IMR-90 (cell line): Measurements from ENCODE around the gene GLIS1. TPM values are rescaled to one million over a fixed set of nuclear protein-coding genes. Genes with fewer than 3 reads are reported as not detected.

Source experiments
- ATAC-seq: fragments of 200-7000 bp; cut with Tn5 transposase; 2 replicates; pipeline ENCODE4 v1.9.1; 2020; ENCODE audit warnings: low read depth, mild to moderate bottlenecking, moderate library complexity
- BruUV-seq: library from RNA; stranded (reverse); fragments of 400-500 nt; replicated peaks from 2 replicates; lab custom pipeline; 2021; lab: Mats Ljungman, UMichigan
- CTCF ChIA-PET: fragments of 300-600 bp; formaldehyde crosslinking; extraction: SDS; loops from one replicate; lab custom pipeline; 2021; ENCODE audit warnings: antibody characterized with exemption; lab: Yijun Ruan, JAX
- POLR2A ChIA-PET: fragments of 300-600 bp; sonication (Branson Sonifier 250); formaldehyde crosslinking; loops from one replicate; lab custom pipeline; 2022; ENCODE audit warnings: antibody characterized with exemption; ENCODE audit not compliant: unreplicated experiment; lab: Charles Lee
- DNase-seq: peaks from one replicate; pipeline ENCODE4 v3.0.0; 2013
- H2AFZ ChIP-seq: replicated peaks from 2 replicates; pipeline ENCODE3; 2013; ENCODE audit warnings: low read length, mild to moderate bottlenecking; ENCODE audit not compliant: poor library complexity
- H2AK5ac ChIP-seq: 2 replicates; pipeline ENCODE4 v1.6.1; 2013; ENCODE audit warnings: low read depth, low read length, inconsistent platforms
- H2AK9ac ChIP-seq: replicated peaks from 2 replicates; pipeline ENCODE3; 2013; ENCODE audit warnings: mild to moderate bottlenecking, low read depth, low read length, moderate library complexity; ENCODE audit not compliant: poor library complexity
- H2BK120ac ChIP-seq: 2 replicates; pipeline ENCODE4 v1.6.1; 2013; ENCODE audit warnings: low read depth, low read length, inconsistent platforms
- H2BK15ac ChIP-seq: 3 replicates; pipeline ENCODE4 v1.6.1; 2013; ENCODE audit warnings: low read depth, low read length, inconsistent platforms
- H2BK20ac ChIP-seq: 2 replicates; pipeline ENCODE4 v1.6.1; 2013; ENCODE audit warnings: low read depth, mild to moderate bottlenecking, inconsistent platforms, low read length, moderate library complexity
- H2BK5ac ChIP-seq: 2 replicates; pipeline ENCODE4 v1.6.1; 2013; ENCODE audit warnings: mild to moderate bottlenecking, low read depth, low read length, inconsistent platforms; ENCODE audit not compliant: poor library complexity, severe bottlenecking
- H3K14ac ChIP-seq: replicated peaks from 2 replicates; pipeline ENCODE4 v1.6.1; 2013; ENCODE audit warnings: low read depth, low read length, inconsistent platforms
- H3K18ac ChIP-seq: 2 replicates; pipeline ENCODE4 v1.6.1; 2013; ENCODE audit warnings: low read depth, low read length, control low read depth
- H3K23ac ChIP-seq: 2 replicates; pipeline ENCODE4 v1.6.1; 2013; ENCODE audit warnings: low read depth, low read length, inconsistent platforms
- H3K27ac ChIP-seq: 2 replicates; pipeline ENCODE4 v1.5.1; 2013; ENCODE audit warnings: mild to moderate bottlenecking, control low read depth, low read length; ENCODE audit not compliant: insufficient read depth
- H3K27me3 ChIP-seq: 2 replicates; pipeline ENCODE4 v1.6.1; 2013; ENCODE audit warnings: low read length; ENCODE audit not compliant: control insufficient read depth, insufficient read depth
- H3K36me3 ChIP-seq: 2 replicates; pipeline ENCODE4 v1.6.1; 2013; ENCODE audit warnings: low read length, mixed read lengths; ENCODE audit not compliant: control insufficient read depth, insufficient read depth
- H3K4ac ChIP-seq: 2 replicates; pipeline ENCODE4 v1.6.1; 2013; ENCODE audit warnings: low read depth, low read length, inconsistent platforms
- H3K4me1 ChIP-seq: 2 replicates; pipeline ENCODE4 v1.6.1; 2013; ENCODE audit warnings: low read length, mixed read lengths; ENCODE audit not compliant: control insufficient read depth, insufficient read depth
- H3K4me2 ChIP-seq: 2 replicates; pipeline ENCODE4 v1.6.1; 2013; ENCODE audit warnings: low read depth, mild to moderate bottlenecking, control low read depth, low read length, moderate library complexity
- H3K4me3 ChIP-seq: 2 replicates; pipeline ENCODE4 v1.5.1; 2013; ENCODE audit warnings: low read depth, mild to moderate bottlenecking, control low read depth, low read length, moderate library complexity; ENCODE audit not compliant: insufficient read depth
- H3K56ac ChIP-seq: 2 replicates; pipeline ENCODE4 v1.6.1; 2013; ENCODE audit warnings: low read length, inconsistent platforms; ENCODE audit not compliant: insufficient read depth; ENCODE audit errors: extremely low read depth
- H3K79me1 ChIP-seq, 2 experiments: 2 replicates each; pipeline ENCODE4 v1.6.1; 2013; ENCODE audit warnings: low read length in 2 of 2, inconsistent platforms in 1 of 2, low read depth in 1 of 2
- H3K9ac ChIP-seq: 2 replicates; pipeline ENCODE4 v1.6.1; 2013; ENCODE audit warnings: low read depth, low read length, control low read depth
- H3K9me1 ChIP-seq: 2 replicates; pipeline ENCODE4 v1.6.1; 2013; ENCODE audit warnings: low read length, inconsistent platforms; ENCODE audit not compliant: insufficient read depth
- H3K9me3 ChIP-seq: 2 replicates; pipeline ENCODE4 v1.6.1; 2013; ENCODE audit warnings: low read length; ENCODE audit not compliant: control insufficient read depth, insufficient read depth
- H4K20me1 ChIP-seq: 2 replicates; pipeline ENCODE4 v1.6.1; 2013; ENCODE audit warnings: low read length, inconsistent platforms; ENCODE audit not compliant: insufficient read depth
- H4K5ac ChIP-seq: 2 replicates; pipeline ENCODE4 v1.6.1; 2013; ENCODE audit warnings: mild to moderate bottlenecking, low read depth, low read length, control low read depth
- H4K8ac ChIP-seq, 2 experiments: 2 replicates each; pipeline ENCODE4 v1.6.1; 2013; ENCODE audit warnings: low read depth in 2 of 2, low read length in 2 of 2, control low read depth in 1 of 2, inconsistent platforms in 1 of 2
- H4K91ac ChIP-seq: 2 replicates; pipeline ENCODE4 v1.6.1; 2013; ENCODE audit warnings: low read depth, low read length, inconsistent platforms; ENCODE audit not compliant: insufficient read depth
- CHD1 ChIP-seq: IDR thresholded peaks from 2 replicates; pipeline ENCODE4 v1.6.1; 2012; ENCODE audit warnings: low read depth, low read length, improper control_type of control experiment
- POLR2A ChIP-seq: IDR thresholded peaks from 2 replicates; pipeline ENCODE4 v1.6.1; 2012; ENCODE audit warnings: mild to moderate bottlenecking, low read depth, low read length
- WGBS, 2 experiments: methylation state at CpG; one replicate each; pipeline versions ENCODE4 v1.1.5 to v1.1.7; 2013; ENCODE audit warnings: missing lambda C conversion rate in 2 of 2; ENCODE audit not compliant: insufficient read length in 1 of 2; ENCODE audit errors: extremely low coverage in 2 of 2; 5-methylcytosine and 5-hydroxymethylcytosine counted together
- dilution Hi-C: fragments of 300-500 bp; cut with HindIII; formaldehyde crosslinking; loops from one replicate; pipeline ENCODE4 v1.14.3; 2018; ENCODE audit warnings: low sequenced_read_pairs; ENCODE audit not compliant: unreplicated experiment
- in situ Hi-C: fragments of 300-500 bp; cut with MboI; formaldehyde crosslinking; loops from 3 replicates; pipeline ENCODE4 v1.14.3; 2019; ENCODE audit warnings: low sequenced_read_pairs, inconsistent platforms, mixed read lengths
- intact Hi-C: fragments of 100-400 bp; cut with micrococcal nuclease; formaldehyde crosslinking; loops from 2 replicates; pipeline ENCODE4 v1.10.0; 2022
- polyA plus RNA-seq, 3 experiments: library from polyadenylated mRNA; depleted of rRNA; stranded (reverse); fragments of >200 nt; gene quantifications; 2 replicates each; pipeline ENCODE4 v1.2.3, GENCODE V29; 2012; ENCODE audit warnings: low replicate concordance in 1 of 3
- total RNA-seq: library from RNA; depleted of rRNA; stranded (reverse); fragments of >200 nt; gene quantifications from 2 replicates; pipeline ENCODE4 v1.2.3, GENCODE V29; 2012

The GLIS1 gene
- total and polyA plus RNA-seq, 2 of the 4 experiments (the other 2 are of a cell fraction): 0.18 to 2.3 TPM

DNA sequence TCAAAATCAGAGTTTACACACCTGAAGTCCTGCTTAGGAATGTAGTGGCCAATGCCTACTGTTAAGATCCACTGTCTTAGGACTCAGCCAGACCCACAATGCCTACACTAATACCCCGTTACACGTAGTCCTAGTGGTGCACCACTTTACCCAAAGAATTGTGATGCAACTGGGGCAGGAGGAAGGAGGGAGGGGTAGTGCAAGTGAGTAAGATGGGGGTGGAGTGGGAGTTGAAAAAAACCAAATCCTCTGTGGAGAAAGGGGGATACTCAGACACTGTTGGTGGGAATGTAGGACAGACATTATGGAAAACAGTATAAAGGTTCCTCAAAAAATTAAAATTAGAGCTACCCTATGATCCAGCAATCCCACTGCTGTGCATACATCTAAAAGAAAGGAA is 19.5 kb downstream of the GLIS1 start:
- POLR2A ChIA-PET: no interaction called here
- H3K56ac ChIP-seq: no peak overlapping the region
- H4K8ac ChIP-seq: no peak overlapping the region
- ATAC-seq (no peak), DNase-seq (no peak)
- CTCF ChIA-PET: no interaction called here
- BruUV-seq: no TSS peak
- no peak overlapping the region for H2AK9ac ChIP-seq
- H4K20me1 ChIP-seq: peaks cover 11% of the 10 kb centered on the region; the same call in 1 of the 2 replicates
- no peak overlapping the region for H4K91ac ChIP-seq
- in situ Hi-C loops (no loop called here), intact Hi-C loops (no loop called here), dilution Hi-C loops (no loop called here)
- H3K9ac ChIP-seq: no peak overlapping the region
- no peak overlapping the region for H3K18ac ChIP-seq
- no peak overlapping the region for H2BK20ac ChIP-seq
- no peak overlapping the region for H3K23ac ChIP-seq
- no CpG with 5 or more reads among the region's 2 CpGs for WGBS, 2 experiments
- no peaks in the 10 kb centered on the region for H3K9me3 ChIP-seq
- H2BK5ac ChIP-seq: no peak overlapping the region
- H3K4me2 ChIP-seq: no peak overlapping the region
- peaks cover 2% of the 10 kb centered on the region; the same call in 1 of the 2 replicates for H3K4me1 ChIP-seq
- H2BK15ac ChIP-seq: no peak overlapping the region
- peaks cover 11% of the 10 kb centered on the region for H3K9me1 ChIP-seq
- H3K36me3 ChIP-seq: no peaks in the 10 kb centered on the region
- H2AK5ac ChIP-seq: no peak overlapping the region
- no peak overlapping the region for H2BK120ac ChIP-seq
- no peak overlapping the region for H3K27ac ChIP-seq
- H3K4me3 ChIP-seq: no peak overlapping the region
- H4K5ac ChIP-seq: no peak overlapping the region
- no peak overlapping the region for H2AFZ ChIP-seq
- H3K4ac ChIP-seq: no peak overlapping the region; the same call in 1 of the 2 replicates
- H3K14ac ChIP-seq: no peak overlapping the region
- peaks cover 8 to 15% of the 10 kb centered on the region in 2 experiments for H3K79me1 ChIP-seq
- no peak for TF ChIP-seq POLR2A
- TF ChIP-seq CHD1: no peak
- H3K27me3 ChIP-seq: no peaks in the 10 kb centered on the region
